NOMO-1 treated with dmso at 0.1 percent for 144 hours (cell line): ENCODE measurements around the gene PRAME.
A peak's percentile ranks its signal among the peaks of the same experiment; 100 is the strongest.
"Not testable (repeated sequence)": the region's sequence is repeated elsewhere in the genome, so short reads cannot be mapped to it uniquely, and the experiment has no call there.

ENCODE experiments used
- DNase-seq: peaks from one replicate; lab custom pipeline; 2025; ENCODE audit not compliant: unreplicated experiment; lab: John Stamatoyannopoulos, UW

PRAME gene

DNA sequence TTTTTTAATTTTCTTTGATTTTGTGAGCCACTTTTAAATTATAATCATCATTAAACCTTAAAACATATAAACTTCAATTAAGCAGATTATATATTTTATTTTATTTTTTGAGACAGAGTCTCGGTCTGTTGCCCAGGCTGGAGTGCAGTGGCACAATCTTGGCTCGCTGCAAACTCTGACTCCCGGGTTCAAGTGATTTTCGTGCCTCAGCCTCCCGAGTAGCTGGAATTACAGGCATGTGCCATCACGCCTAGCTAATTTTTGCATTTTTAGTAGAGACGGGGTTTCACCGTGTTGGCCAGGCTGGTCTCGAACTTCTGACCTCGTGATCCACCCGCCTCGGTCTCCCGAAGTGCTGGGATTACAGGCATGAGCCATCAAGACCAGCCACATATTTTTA is 22.5 kb upstream of the PRAME start:
- not testable (repeated sequence) for DNase-seq

DNA sequence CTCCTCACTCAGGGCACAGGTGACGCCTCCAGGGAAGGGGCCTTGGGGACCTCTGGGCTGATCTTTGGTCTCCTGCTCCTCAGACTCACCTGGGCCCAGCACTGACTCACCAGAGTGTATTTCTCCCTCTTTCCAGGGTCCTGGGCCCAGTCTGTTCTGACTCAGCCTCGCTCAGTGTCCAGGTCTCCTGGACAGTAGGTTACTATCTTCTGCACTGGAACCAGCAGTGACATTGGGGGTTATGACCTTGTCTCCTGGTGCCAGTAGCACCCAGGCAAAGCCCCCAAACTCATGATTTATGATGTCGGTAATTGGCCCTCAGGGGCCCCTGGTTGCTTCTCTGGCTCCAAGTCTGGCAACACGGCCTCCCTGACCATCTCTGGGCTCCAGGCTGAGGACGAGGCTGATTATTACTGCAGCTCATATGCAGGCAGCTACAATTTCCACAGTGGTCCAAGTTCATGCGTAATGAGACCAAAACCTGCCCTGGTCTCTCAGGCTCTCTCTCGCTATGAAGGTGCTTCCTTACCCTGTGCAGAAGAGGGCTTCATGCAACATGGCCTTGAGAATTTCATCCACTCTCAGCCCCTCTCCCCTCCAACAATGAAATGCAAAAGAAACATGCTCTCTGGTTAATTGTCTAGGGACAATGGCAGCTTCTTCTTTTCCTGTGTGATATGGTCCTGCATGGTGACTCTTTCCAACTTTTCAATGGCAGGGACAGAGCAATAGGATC is 21.0 kb upstream of the PRAME start:
- no peak for DNase-seq

DNA sequence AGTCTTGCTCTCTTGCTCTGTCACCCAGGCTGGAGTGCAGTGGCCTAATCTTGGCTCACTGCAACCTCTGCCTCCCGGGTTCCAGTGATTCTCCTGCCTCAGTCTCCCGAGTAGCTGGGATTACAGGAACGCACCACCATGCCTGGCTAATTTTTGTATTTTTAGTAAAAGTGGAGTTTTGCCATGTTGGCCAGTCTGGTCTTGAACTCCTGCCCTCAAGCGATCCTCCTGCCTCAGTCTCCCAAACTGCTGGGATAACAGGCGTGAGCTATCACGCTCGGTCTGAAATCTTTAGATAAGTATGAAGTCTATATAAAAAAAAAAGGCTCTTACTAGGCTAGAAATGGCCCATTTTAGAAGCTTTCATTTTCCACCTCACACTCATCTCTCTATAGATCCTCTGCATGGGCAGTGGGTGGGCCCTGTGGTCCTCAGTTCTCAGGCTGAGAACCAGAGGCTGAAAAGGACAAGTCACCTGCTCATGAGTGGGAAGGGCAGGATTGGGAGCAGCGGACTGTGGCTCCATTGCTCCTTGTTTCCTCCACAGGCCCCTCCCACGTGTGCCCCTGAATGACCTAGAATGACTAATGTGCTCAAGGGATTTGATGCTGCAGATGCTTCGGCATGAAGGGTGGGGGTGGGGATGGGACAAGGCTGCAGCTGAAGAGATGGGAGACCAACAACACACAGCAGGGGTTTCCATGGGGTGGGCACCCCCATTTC is 19.8 kb upstream of the PRAME start:
- no peak for DNase-seq

DNA sequence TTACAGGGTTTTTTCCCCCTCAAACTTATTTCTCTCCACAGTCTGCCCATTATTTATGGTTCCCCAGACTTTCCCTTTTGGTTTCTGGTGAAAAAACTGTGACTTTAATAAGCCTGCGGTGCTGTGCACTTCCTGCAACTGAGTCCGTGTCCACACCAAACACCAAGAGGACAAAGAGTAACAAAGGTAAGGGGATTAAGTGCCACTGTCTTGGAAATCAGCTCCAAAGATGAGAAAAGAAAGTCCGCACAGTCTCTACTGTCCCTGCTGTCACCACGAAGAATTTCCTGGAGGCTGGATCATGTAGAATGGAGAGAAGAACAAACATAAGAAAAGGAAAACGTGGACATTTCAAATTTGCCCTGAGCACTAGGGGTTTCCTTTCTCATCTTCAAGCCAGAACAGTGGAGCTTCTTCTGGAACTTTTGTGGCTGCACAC is 17.9 kb upstream of the PRAME start:
- DNase-seq, result no peak

DNA sequence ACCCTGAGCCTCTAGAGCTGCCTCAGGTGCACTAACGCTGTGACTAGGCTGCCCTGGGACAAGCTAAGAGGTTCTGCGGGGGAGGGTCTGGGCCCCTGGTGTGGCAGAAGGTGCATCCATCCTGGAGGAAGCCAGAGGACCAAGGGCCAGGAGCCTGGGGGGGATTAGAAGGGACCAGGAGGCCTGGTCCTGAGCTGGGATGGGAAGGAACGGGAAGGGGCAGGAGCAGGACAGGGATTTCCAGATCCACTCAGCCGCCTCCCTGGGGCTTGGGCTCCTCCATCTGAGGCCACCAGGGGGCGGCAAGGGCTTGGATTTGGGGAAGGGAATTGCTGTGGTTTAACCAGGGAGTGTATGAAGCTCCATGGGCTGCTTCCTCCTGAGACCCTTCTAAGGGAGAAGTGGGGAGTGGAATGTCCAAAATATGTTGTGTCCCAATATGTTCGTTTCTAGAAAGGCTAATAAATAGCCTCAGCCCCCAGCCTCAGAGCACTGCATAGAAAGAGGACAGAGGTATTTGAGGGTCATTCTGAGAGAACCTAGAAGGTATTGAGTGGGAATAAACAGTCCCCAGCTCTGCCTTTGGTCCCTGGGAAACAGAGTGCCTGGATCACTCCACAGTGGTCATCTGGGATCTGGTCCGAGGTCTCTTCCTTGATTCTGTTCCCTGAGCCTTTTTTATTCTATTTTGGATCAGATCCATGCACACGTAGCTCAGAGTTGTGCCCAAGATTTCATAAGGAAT is 17.4 kb upstream of the PRAME start:
- peak; percentile 3 for DNase-seq

DNA sequence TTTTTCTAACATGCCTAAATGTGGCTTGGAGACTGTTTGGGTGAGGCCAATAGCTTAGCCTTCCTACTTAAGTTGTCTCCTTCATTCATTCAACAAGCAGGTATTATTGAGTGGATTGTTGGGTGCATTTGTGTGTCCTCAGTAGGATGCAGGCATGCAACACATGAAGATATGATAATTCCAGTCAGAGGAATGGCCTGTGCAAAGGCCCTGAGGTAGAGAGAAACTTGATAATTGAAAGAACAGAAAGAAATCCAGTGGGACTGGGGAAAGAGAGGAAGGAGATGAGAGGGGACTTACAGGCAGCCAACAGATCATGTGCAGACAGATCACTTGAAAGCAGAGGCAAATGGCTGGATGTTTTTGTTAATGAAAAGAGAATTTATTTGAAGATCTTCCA is 15.3 kb upstream of the PRAME start:
- no peak for DNase-seq

DNA sequence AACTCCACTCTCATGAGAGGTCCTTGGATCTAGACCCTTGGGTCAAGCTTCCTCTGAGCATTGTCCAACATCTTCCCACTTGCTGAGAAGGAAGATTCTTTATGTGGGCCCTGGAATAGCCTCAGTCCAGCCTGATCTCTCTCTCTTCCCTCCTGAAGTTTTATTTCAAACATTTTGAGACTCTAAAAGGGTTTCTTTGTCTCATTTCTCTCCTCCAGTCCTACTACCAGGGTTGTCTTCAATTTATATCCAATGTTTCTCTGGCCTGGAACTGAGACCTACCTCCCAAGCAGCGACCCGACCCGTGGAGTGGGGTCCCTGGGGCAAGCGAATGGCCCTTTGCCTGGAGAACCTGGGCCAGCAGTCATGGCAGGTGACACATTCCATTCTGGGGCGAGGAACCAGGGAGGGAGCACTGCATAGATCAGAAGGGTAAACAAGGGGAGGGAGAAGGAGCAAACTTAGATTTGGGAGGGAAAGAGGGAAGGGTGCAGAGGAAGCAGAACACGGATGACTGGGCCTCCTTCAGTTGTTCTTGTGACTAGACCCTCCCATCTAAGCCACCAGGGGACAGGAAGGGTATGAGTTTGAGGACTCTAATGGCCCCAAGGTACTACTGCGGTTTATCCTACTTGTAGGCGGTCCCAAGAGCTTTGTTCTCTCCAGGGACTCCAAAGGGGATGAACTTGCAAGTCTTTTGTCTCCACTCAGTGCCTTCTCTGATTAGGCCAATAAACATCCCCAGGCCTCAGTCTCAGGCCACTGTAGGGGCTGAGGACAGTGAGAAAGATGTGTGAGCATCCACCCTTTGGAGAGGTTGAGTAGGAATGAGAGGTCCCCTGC is 14.2 kb upstream of the PRAME start:
- DNase-seq, result no peak

DNA sequence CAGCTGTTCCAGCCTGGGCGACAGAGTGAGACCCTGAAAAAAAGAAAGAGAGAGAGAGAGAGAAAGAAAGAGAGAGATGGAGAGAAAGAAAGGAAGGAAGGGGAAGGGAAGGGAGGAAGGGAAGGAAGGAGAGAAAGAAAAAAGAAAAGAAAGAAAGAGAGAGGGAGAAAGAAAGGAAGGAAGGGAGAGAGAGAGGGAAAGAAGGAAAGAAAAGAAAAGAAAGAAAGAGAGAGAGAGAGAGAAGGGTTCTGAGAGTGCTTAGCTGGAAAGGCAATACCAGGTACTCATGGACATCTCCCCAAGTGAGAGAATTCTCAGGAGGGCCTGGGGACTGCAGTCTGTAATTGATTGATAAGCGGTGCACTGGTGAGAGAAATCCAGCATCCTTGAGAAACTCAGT is 12.8 kb upstream of the PRAME start:
- DNase-seq, result no peak

DNA sequence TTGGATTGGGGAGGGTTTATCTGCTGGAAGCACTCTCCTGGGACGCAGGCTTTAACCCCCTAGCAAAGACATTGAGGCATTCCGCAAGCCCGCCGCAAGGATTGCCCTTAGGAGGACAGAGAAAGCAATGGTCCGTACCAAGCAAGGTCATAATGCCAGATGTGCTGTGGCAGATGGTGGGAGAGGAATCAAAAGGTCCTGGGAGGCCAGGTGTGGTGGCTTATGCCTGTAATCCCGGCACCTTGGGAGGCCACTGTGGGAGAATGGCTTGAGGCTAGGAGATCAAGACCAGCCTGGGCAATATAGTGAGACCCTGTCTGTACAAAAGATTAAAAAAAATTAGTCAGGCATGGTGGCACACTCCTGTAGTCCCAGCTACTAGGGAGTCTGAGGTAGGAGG is 12.4 kb upstream of the PRAME start:
- no peak for DNase-seq

DNA sequence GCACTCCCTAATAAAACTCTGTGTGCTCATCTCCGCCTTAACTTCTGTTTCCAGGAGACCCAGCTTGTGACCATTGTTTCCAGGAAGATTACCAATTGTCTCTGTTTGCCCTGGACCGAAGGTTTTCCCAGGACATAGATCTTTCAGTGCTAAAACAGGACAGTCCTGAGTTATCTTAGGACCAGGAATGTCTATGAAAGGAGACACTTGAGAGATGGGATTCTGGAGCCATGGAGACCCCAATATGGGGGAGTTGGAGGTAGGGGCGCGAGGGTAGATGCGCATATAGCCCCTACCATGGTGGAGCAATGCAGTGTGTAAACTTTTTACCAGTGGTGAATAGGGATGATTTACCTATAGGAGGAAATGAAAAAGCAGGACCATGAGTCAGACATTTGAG is 10.2 kb upstream of the PRAME start:
- no peak for DNase-seq

DNA sequence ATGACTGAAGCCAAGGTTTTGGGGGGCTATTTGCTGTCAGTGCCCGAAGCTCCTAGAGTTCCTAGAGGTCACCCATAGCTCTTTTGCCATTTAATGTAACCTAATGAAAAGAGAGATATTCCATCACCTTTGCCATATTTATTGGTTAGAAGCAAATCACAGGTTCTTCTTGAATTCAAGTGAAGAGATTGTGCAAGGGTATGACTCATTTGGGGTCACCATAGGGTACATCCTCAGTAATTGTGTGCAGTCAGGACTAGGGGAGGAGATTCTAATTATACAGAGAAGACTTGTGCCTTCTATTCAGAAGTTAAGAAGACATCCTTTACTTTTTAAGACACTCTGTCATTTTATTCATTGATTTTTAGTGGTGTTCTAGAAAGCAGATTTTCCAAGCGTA is 6.9 kb upstream of the PRAME start:
- DNase-seq, result no peak

DNA sequence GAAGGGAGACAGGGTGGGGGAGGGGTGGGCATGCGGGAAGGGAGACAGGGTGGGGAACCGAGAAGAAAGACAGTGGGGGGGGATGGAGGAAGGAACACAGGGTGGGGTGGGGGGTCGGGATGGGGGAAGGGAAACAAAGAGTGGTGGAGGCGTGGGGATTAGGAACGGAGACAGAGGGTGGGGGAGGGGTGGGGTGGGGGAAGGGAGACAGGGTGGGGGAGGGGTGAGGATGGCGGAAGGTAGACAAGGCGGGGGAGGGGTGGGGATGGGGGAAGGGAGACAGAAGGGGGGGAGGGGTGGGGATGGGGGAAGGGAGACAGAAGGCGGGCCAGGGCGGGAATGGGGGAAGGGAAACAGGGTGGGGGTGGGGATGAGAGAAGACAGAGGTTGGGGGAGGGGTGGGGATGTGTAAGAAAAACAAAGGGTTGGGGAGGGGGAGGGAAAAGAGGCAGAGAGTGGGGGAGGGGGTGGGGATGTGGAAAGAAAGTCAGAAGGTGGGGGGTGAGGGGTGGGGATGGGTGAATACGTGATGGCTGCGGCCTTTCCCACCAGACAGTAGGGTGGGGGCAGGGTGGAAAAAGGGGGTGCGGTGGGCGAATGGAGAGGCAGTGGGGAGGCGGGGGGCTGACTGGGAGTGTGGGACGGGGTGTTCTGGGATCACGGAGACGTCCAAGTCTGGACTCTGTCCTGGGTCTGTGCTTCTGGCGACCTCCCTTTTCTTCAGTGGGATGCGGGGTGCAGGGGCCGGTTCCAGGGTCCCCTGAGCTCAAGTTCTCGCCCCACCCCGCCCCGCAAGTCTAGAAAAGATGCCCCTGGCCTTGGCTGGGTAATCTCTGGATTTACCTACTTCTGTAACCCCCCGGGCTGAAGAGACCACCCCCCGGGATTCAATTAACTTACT is 744 bp downstream of the PRAME start:
- DNase-seq, result no peak

DNA sequence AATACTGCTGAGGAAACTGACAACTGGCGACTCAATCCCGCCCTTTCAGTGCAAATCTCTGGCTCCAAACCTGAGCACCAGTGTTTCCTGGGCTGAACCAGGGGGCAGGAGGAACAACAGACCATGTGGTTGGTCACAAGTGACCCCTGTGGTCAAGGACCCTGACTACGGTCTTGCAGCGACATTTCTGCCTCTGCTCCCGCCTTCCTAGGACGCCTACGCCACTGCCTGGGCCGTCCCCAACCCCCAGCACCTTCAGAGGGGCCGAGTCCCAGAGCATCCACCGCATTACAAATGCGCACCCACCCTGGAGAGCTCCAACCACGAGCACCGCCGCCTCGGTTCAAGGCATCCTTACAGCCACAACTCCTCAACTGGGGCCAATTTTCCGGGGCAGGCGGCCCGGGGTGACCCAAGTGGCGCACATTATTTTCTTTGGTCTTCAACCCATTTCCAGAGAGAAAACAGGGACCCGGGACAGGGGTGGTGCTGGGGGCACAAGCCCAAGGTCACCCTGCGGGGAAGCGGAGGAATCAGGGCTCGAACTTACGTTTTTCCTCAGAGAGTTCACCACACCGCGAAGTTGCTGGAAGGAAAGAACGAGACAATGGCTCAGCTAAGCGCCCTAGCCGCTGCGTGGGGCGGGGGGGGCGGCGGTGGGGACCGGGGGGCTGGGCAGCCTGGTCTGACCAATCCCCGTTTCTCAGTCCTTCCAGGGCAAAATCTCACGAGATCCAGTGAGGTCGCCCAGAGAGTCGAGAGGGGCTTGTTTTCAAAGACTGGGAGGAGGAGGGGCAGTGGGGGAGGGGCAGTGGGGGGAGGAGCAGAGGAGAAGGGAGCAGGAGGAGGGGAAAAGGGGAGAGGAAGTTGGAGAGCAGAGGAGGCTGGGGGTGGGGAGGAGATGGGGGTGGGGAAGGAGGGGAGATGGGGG is 1.8 kb downstream of the PRAME start:
- no peak for DNase-seq

DNA sequence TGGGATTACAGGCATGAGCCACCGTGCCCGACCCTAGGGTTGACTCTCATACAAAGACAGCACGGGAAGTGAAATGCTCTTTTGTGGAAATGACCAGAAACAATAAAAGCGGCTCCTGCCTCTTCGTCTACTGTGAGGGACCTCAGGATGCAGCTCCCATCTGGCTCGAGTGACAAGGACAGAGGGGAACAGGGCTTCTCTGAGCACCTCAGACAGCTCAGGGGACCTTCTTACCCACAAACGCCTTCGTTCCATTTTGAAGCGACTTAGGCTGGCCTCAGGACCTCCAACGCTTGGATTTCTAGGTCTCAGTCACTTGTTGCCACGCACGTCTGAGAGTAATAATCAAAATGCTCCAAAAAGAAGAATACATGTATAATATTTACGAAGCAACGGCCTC is 2.5 kb downstream of the PRAME start:
- DNase-seq, result no peak

DNA sequence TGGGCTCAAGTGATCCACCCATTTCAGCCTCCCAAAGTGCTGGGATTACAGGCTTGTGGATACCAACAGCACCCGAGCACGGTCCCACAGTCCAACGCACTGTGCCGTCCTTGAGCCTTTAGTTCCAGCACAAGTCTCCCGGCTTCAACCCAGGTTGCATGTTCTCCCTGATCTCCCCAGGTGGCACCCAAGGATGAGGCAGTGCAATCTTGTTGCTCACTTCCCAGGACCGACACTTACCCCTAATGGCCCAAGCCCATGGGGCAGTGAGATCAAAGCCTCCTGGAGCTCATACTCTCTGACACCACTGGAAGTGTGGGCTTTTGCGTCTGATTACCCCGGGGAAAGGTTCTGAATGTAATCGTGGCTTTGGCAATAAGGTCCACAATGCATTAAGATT is 3.5 kb downstream of the PRAME start:
- DNase-seq, result no peak

DNA sequence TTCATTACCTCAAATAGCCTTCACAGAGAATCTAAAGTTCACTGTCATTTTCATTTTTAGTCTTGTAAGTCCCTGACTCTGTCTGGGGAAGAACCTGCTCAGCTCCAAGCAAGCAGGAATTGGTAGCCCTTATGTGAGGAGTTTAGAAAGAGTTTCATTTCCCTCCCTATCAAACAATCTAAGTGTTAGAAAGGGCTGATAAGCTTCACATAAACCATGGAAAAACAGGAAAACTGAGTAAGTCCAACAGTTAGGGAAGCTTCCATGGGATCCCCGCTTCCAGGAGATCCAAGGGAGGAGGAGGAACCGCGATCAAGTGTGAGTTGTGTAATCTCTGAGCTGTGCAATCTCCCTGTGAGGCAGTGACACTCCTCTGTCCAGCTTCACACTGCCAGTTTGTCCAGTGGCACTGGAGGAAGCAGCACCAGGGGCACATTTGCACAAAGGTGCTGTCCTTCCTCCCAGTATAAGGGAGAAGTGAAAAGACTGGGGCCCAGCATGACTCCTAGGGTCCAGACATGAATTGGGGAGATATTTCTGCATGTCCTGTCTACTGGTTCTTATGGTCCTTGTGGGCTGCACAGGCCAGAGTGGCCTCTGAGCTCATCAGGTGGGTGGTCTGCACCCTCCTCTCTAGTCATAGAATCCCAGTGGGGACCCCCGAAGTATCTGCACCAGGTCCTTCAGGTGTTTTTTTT is 4.3 kb downstream of the PRAME start:
- DNase-seq, result no peak

DNA sequence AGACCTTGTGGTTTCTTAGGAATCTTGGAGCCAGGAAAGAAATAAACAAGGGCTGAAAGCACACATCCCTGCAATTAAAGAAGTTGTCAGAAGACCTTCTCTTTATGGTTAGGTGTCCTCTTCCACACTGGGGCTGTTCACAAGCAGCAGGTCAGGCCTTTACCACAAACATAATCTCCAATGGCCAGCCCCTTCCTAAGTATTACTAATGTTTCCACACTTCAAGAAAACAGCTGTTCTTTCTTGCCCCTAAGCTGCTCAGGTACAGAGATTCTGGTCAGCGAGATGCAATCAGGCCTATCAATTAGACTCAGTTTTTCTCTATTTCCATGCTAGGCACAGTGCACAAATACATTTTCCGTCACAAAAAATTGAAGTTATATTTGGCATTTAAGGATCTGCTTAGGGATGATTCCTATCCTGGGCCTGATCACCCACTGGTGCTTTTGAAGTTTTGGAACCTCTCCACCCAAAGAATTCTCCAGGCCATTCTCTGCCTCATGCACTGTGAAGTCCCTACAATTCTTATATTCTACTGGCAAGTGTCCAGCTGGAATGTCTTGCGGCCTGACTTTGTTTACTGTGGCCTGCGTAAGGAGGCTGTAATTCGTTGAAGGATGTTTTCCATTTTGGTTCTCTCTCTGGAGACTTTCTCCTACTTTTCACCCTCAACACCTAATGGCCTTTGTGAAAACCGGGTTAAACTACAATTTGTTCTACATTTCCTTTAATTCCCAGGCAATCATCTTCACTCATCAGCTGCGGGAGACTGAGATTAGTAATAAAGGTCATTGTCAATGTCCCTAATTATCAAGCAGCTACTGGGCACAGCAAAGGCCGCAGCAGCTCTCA is 5.1 kb downstream of the PRAME start:
- no peak for DNase-seq

DNA sequence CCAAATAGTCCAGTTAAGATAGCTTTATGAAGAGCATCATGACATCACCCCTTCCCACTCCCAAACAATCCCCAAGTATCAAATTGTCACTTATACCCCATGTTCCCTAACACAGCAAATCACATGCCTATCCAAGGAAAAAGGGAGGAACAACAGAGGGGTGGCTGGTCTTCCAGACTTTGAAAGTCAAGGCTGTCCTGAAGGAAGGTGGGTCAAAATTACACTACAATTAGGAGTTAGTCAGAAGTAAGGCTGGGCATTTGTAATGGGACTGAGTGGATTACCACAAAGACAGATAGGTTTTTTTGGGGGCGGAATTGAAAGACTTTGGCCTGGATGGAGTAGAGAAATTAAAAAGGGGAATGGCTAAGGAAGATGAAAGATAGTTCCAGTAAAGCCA is 5.9 kb downstream of the PRAME start:
- DNase-seq, result no peak
